GM12872 (cell line): ENCODE data around the gene NEK10.

Source experiments
- CTCF ChIP-seq: IDR thresholded peaks from 3 replicates; pipeline ENCODE4 v1.5.1; 2011; ENCODE audit warnings: low read depth, mild to moderate bottlenecking, low read length, moderate library complexity; ENCODE audit not compliant: insufficient read depth

NEK10 gene

GRCh38 chr3:27160779-27161287 is 208.3 kb downstream of the NEK10 start:
- TF ChIP-seq CTCF, result no peak

- no peak for TF ChIP-seq CTCF
Observed at GRCh38 chr3:27160146-27160545, 209.0 kb downstream of the NEK10 start.

GRCh38 chr3:27147215-27147614 is 222.0 kb downstream of the NEK10 start:
- no peak for TF ChIP-seq CTCF

- TF ChIP-seq CTCF, result no peak
Observed at GRCh38 chr3:27146786-27147185, 222.4 kb downstream of the NEK10 start.

GRCh38 chr3:27145719-27146118 is 223.5 kb downstream of the NEK10 start:
- TF ChIP-seq CTCF, result no peak

- TF ChIP-seq CTCF, result no peak
Observed at GRCh38 chr3:27141668-27142067, 227.5 kb downstream of the NEK10 start.

- no peak for TF ChIP-seq CTCF
Observed at GRCh38 chr3:27138562-27138961, 230.6 kb downstream of the NEK10 start.

- TF ChIP-seq CTCF, result no peak
Observed at GRCh38 chr3:27138005-27138404, 231.2 kb downstream of the NEK10 start.
